Calu3 (cell line): Measurements from ENCODE around the gene NUP37. TPM values are rescaled to one million over a fixed set of nuclear protein-coding genes. Genes with fewer than 3 reads are reported as not detected.
"Not testable (repeated sequence)": the region's sequence is repeated elsewhere in the genome, so short reads cannot be mapped to it uniquely, and the experiment has no call there.

ENCODE experiments used
- BruUV-seq: library from RNA; stranded (reverse); fragments of 400-500 nt; replicated peaks from 2 replicates; lab custom pipeline; 2021; lab: Mats Ljungman, UMichigan
- CTCF ChIA-PET: fragments of 300-600 bp; sonication (Branson Sonifier 250); formaldehyde crosslinking; loops from one replicate; lab custom pipeline; 2022; ENCODE audit warnings: antibody characterized with exemption; lab: Charles Lee
- DNase-seq: peaks from one replicate; pipeline ENCODE4 v3.0.0; 2022
- H3K27ac Mint-ChIP-seq: one replicate; pipeline ENCODE4 v1.8.0; 2022; ENCODE audit warnings: mixed read lengths; ENCODE audit not compliant: unreplicated experiment
- H3K27me3 Mint-ChIP-seq: one replicate; pipeline ENCODE4 v1.8.0; 2022; ENCODE audit warnings: mixed read lengths; ENCODE audit not compliant: unreplicated experiment
- H3K36me3 Mint-ChIP-seq: one replicate; pipeline ENCODE4 v1.8.0; 2022; ENCODE audit warnings: mild to moderate bottlenecking, moderate library complexity, mixed read lengths; ENCODE audit not compliant: insufficient read depth, unreplicated experiment
- H3K4me1 Mint-ChIP-seq: one replicate; pipeline ENCODE4 v1.8.0; 2022; ENCODE audit warnings: mild to moderate bottlenecking, low read depth, mixed read lengths; ENCODE audit not compliant: unreplicated experiment
- H3K4me3 Mint-ChIP-seq: one replicate; pipeline ENCODE4 v1.8.0; 2022; ENCODE audit warnings: mild to moderate bottlenecking, low read depth, moderate library complexity, mixed read lengths; ENCODE audit not compliant: unreplicated experiment
- H3K9me3 Mint-ChIP-seq: one replicate; pipeline ENCODE4 v1.8.0; 2022; ENCODE audit warnings: low read depth, mixed read lengths; ENCODE audit not compliant: unreplicated experiment
- intact Hi-C: fragments of 100-400 bp; cut with micrococcal nuclease; formaldehyde crosslinking; loops from one replicate; pipeline ENCODE4 v1.10.0; 2022; ENCODE audit not compliant: unreplicated experiment
- total RNA-seq: library from RNA; stranded (reverse); gene quantifications from 2 replicates; pipeline ENCODE4 v1.2.3, GENCODE V29; 2022
- TF ChIP-seq, protein P1 (sequence below): fragments of 200-600 bp; IDR thresholded peaks from one replicate; pipeline ENCODE4 v1.8.0; 2022; ENCODE audit warnings: antibody characterized with exemption; ENCODE audit not compliant: unreplicated experiment

NUP37 gene
- total RNA-seq, 1 experiment from 2014 or later, result 72.1 TPM

GRCh38 chr12:102144221-102144620 lies 24.3 kb upstream of the NUP37 start:
- H3K27me3 Mint-ChIP-seq, result no peaks in the 10 kb centered on the region
- TF ChIP-seq, protein P1, sequence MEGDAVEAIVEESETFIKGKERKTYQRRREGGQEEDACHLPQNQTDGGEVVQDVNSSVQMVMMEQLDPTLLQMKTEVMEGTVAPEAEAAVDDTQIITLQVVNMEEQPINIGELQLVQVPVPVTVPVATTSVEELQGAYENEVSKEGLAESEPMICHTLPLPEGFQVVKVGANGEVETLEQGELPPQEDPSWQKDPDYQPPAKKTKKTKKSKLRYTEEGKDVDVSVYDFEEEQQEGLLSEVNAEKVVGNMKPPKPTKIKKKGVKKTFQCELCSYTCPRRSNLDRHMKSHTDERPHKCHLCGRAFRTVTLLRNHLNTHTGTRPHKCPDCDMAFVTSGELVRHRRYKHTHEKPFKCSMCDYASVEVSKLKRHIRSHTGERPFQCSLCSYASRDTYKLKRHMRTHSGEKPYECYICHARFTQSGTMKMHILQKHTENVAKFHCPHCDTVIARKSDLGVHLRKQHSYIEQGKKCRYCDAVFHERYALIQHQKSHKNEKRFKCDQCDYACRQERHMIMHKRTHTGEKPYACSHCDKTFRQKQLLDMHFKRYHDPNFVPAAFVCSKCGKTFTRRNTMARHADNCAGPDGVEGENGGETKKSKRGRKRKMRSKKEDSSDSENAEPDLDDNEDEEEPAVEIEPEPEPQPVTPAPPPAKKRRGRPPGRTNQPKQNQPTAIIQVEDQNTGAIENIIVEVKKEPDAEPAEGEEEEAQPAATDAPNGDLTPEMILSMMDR, result no peak
- no peaks in the 10 kb centered on the region for H3K4me1 Mint-ChIP-seq
- intact Hi-C loops, result no loop called here
- BruUV-seq, result no TSS peak
- no peak overlapping the region for H3K4me3 Mint-ChIP-seq
- CTCF ChIA-PET, result no interaction called here
- H3K9me3 Mint-ChIP-seq, result no peaks in the 10 kb centered on the region
- no peak for DNase-seq
- H3K36me3 Mint-ChIP-seq, result no peaks in the 10 kb centered on the region
- no peak overlapping the region for H3K27ac Mint-ChIP-seq

- CTCF ChIA-PET, result interaction anchor here (1.4 kb wide), 1 partner anchor 8 kb away, joined by 3 read pairs; no protein-coding TSS in a partner anchor
- H3K36me3 Mint-ChIP-seq, H3K27me3 Mint-ChIP-seq, H3K9me3 Mint-ChIP-seq, H3K4me1 Mint-ChIP-seq, intact Hi-C loops, H3K4me3 Mint-ChIP-seq, H3K27ac Mint-ChIP-seq, BruUV-seq, DNase-seq: not testable (repeated sequence)
Observed at GRCh38 chr12:102142866-102143373, 23.0 kb upstream of the NUP37 start.

DNA sequence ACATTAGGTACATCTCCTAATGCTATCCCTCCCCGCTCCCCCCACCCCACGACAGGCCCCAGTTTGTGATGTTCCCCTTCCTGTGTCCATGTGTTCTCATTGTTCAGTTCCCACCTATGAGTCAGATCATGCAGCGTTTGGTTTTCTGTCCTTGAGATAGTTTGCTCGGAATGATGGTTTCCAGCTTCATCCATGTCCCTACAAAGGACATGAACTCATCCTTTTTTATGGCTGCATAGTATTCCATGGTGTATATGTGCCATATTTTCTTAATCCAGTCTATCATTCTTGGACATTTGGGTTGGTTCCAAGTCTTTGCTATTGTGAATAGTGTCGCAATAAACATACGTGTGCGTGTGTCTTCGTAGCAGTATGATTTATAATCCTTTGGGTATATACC lies 17.7 kb upstream of the NUP37 start:
- CTCF ChIA-PET, H3K4me1 Mint-ChIP-seq, H3K36me3 Mint-ChIP-seq, intact Hi-C loops, BruUV-seq, H3K4me3 Mint-ChIP-seq, H3K27me3 Mint-ChIP-seq, H3K27ac Mint-ChIP-seq, H3K9me3 Mint-ChIP-seq, DNase-seq: not testable (repeated sequence)

GRCh38 chr12:102131442-102131841 lies 11.5 kb upstream of the NUP37 start:
- CTCF ChIA-PET, H3K9me3 Mint-ChIP-seq, H3K27me3 Mint-ChIP-seq, H3K27ac Mint-ChIP-seq, H3K4me3 Mint-ChIP-seq, intact Hi-C loops, H3K36me3 Mint-ChIP-seq, BruUV-seq, DNase-seq, H3K4me1 Mint-ChIP-seq: not testable (repeated sequence)

- DNase-seq, H3K27ac Mint-ChIP-seq, H3K4me3 Mint-ChIP-seq, H3K9me3 Mint-ChIP-seq, H3K27me3 Mint-ChIP-seq, H3K4me1 Mint-ChIP-seq, intact Hi-C loops, BruUV-seq, H3K36me3 Mint-ChIP-seq: not testable (repeated sequence)
- CTCF ChIA-PET, result interaction anchor here (0.6 kb wide), 1 partner anchor 246 kb away, joined by 5 read pairs; no protein-coding TSS in a partner anchor
Observed at GRCh38 chr12:102130720-102131119, 10.8 kb upstream of the NUP37 start.

DNA sequence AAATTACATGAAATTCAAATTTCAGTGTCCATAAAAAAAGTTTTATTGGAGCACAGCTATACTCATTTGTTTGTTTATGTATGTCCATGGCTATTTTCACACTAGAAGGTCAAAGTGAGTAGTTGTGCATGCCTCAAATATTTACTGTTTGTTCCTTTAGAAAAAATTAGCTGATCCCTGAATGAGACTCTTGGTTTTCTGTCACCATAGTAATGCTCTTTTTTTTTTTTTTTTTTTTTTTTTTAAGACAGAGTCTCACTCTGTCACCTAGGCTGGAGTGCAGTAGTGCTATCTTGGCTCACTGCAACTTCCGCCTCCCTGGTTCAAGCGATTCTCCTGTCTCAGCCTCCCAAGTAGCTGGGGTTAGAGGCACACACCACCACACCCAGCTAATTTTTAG lies 1.4 kb upstream of the NUP37 start:
- CTCF ChIA-PET, result interaction anchor here (0.5 to 0.9 kb wide), 3 partner anchors 24 to 212 kb away, joined by 3 read pairs; no protein-coding TSS in a partner anchor
- intact Hi-C loops, H3K27me3 Mint-ChIP-seq, H3K4me1 Mint-ChIP-seq, BruUV-seq, H3K9me3 Mint-ChIP-seq, DNase-seq: not testable (repeated sequence)
- Mint-ChIP-seq H3K36me3 (peaks cover 34% of the 10 kb centered on the region), H3K27ac (peak overlapping the region; percentile 71), H3K4me3 (peak overlapping the region; percentile 87)
